Fibroblast of lung (primary cell): ENCODE data around the gene HYAL4. TPM values are rescaled to one million over a fixed set of nuclear protein-coding genes. Genes with fewer than 3 reads are reported as not detected.

Experiments used
- DNase-seq, 2 donors: peaks; one replicate each; pipeline versions ENCODE4 v3.0.0 to v3.0.0-alpha.2; 2010; ENCODE audit warnings: low read depth in 2 of 2
- H2AFZ ChIP-seq: 2 replicates; pipeline ENCODE4 v1.5.1; 2012; ENCODE audit warnings: low read length, control low read depth, inconsistent platforms
- H3K27ac ChIP-seq: 2 replicates; pipeline ENCODE4 v1.5.1; 2011; ENCODE audit warnings: low read length, control low read depth; ENCODE audit not compliant: insufficient read depth
- H3K27me3 ChIP-seq: 2 replicates; pipeline ENCODE4 v1.5.1; 2011; ENCODE audit warnings: mild to moderate bottlenecking, low read length; ENCODE audit not compliant: control insufficient read depth, insufficient read depth
- H3K36me3 ChIP-seq: 2 replicates; pipeline ENCODE4 v1.5.1; 2011; ENCODE audit warnings: low read length; ENCODE audit not compliant: control insufficient read depth, insufficient read depth
- H3K4me1 ChIP-seq: 2 replicates; pipeline ENCODE4 v1.5.1; 2011; ENCODE audit warnings: low read length; ENCODE audit not compliant: control insufficient read depth, insufficient read depth; ENCODE audit errors: extremely low read depth
- H3K4me2 ChIP-seq: 2 replicates; pipeline ENCODE4 v1.5.1; 2011; ENCODE audit warnings: low read length, control low read depth; ENCODE audit not compliant: insufficient read depth; ENCODE audit errors: extremely low read depth
- H3K4me3 ChIP-seq, 4 experiments: fragments of 200-600 bp in 1 of 4; sonication (generic) in 1 of 4; replicated peaks in 1 of 4; 2 replicates each; pipeline ENCODE4 v1.5.1; 2011 to 2016; ENCODE audit warnings: low read length in 4 of 4, low read depth in 3 of 4, mild to moderate bottlenecking in 3 of 4, control low read depth in 2 of 4, inconsistent platforms in 1 of 4, mixed read lengths in 1 of 4; ENCODE audit not compliant: insufficient read depth in 1 of 4; ENCODE audit errors: control extremely low read depth in 1 of 4
- H3K79me2 ChIP-seq: 2 replicates; pipeline ENCODE4 v1.5.1; 2012; ENCODE audit warnings: mild to moderate bottlenecking, low read length, inconsistent platforms; ENCODE audit not compliant: control insufficient read depth, insufficient read depth
- H3K9ac ChIP-seq: 2 replicates; pipeline ENCODE4 v1.5.1; 2011; ENCODE audit warnings: mild to moderate bottlenecking, low read length, control low read depth; ENCODE audit not compliant: insufficient read depth
- H3K9me3 ChIP-seq: 2 replicates; pipeline ENCODE4 v1.5.1; 2012; ENCODE audit warnings: low read depth, low read length; ENCODE audit not compliant: control insufficient read depth, insufficient read depth
- H4K20me1 ChIP-seq: 2 replicates; pipeline ENCODE4 v1.5.1; 2011; ENCODE audit warnings: low read length; ENCODE audit not compliant: control insufficient read depth, insufficient read depth; ENCODE audit errors: extremely low read depth
- EZH2 ChIP-seq: IDR thresholded peaks from 2 replicates; pipeline ENCODE4 v1.5.1; 2012; ENCODE audit warnings: low read length, control low read depth, mild to moderate bottlenecking; ENCODE audit errors: missing control alignments
- polyA plus RNA-seq, 2 donors: library from polyadenylated mRNA; depleted of rRNA in 1 of 2; stranded (reverse) in 1 of 2; unstranded in 1 of 2; fragments of >200 nt; gene quantifications; 2 replicates each; pipeline ENCODE4 v1.2.1, GENCODE V29; 2011 to 2012; ENCODE audit warnings: missing spikeins in 1 of 2
- total RNA-seq: library from RNA; depleted of rRNA; stranded (reverse); fragments of >200 nt; gene quantifications from 2 replicates; pipeline ENCODE4 v1.2.1, GENCODE V29; 2014
- TF ChIP-seq, protein P1 (sequence below), 2 donors: IDR thresholded peaks in 1 of 2; conservative IDR thresholded peaks in 1 of 2; 1 replicate in 1 of 2; 2 replicates in 1 of 2; pipeline ENCODE4 v1.5.1; 2011 to 2012; ENCODE audit warnings: low read length in 2 of 2, control low read depth in 1 of 2, inconsistent platforms in 1 of 2, low read depth in 1 of 2, mild to moderate bottlenecking in 1 of 2

Gene HYAL4
- total and polyA plus RNA-seq, 2 donors (not counting 1 experiment from before 2014, with no cell fraction given) = not detected

- Histone ChIP-seq H3K4me1 (no peaks in the 10 kb centered on the region), H4K20me1 (no peaks in the 10 kb centered on the region)
- TF ChIP-seq, protein P1, sequence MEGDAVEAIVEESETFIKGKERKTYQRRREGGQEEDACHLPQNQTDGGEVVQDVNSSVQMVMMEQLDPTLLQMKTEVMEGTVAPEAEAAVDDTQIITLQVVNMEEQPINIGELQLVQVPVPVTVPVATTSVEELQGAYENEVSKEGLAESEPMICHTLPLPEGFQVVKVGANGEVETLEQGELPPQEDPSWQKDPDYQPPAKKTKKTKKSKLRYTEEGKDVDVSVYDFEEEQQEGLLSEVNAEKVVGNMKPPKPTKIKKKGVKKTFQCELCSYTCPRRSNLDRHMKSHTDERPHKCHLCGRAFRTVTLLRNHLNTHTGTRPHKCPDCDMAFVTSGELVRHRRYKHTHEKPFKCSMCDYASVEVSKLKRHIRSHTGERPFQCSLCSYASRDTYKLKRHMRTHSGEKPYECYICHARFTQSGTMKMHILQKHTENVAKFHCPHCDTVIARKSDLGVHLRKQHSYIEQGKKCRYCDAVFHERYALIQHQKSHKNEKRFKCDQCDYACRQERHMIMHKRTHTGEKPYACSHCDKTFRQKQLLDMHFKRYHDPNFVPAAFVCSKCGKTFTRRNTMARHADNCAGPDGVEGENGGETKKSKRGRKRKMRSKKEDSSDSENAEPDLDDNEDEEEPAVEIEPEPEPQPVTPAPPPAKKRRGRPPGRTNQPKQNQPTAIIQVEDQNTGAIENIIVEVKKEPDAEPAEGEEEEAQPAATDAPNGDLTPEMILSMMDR (conservative IDR thresholded peaks at IDR 0.05 in 1 of 2, IDR thresholded peaks at IDR 0.05 in 1 of 2; ENCODE audit: low read depth in 1 of 2, low read length in 2 of 2) = no peak
- no peak for TF ChIP-seq EZH2
Observed at GRCh38 chr7:123917878-123918277, 72.9 kb downstream of the HYAL4 start.

DNA sequence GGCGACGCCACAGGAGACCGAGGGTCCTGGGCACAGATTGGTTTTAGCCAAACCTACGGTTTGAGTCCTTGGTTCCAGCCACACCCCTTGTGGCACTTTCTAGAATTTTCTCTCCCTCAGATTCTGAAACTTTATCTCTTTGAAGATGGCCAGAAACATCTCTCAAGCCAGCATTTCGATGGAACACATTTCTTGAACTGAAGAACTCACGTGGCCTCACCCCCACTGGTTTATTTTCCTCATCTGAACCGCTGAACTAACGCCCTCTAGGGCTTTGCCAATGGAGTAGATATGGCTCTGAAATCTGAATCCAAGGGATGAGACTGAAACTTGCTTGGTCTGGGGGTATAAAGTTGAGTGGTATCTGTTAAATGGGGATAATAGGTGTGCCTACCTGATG lies 73.3 kb downstream of the HYAL4 start:
- DNase-seq = no peak
- no peaks in the 10 kb centered on the region for H3K36me3 ChIP-seq
- H3K4me1 ChIP-seq = no peaks in the 10 kb centered on the region
- no peaks in the 10 kb centered on the region for H3K79me2 ChIP-seq
- H3K4me3 ChIP-seq = no peak overlapping the region
- H3K9me3 ChIP-seq = no peaks in the 10 kb centered on the region
- no peaks in the 10 kb centered on the region for H4K20me1 ChIP-seq
- H3K27ac ChIP-seq = no peak overlapping the region
- TF ChIP-seq, protein P1 (conservative IDR thresholded peaks at IDR 0.05 in 1 of 2, IDR thresholded peaks at IDR 0.05 in 1 of 2; ENCODE audit: low read depth in 1 of 2, low read length in 2 of 2) = no peak
- TF ChIP-seq EZH2 = no peak
- H2AFZ ChIP-seq = no peak overlapping the region
- H3K9ac ChIP-seq = no peak overlapping the region
- no peaks in the 10 kb centered on the region for H3K27me3 ChIP-seq
- H3K4me2 ChIP-seq = no peak overlapping the region

More at GRCh38 chr7:123917878-123918277, 72.9 kb downstream of the HYAL4 start:
- no peak for DNase-seq
- no peak overlapping the region for H3K4me2 ChIP-seq
- H3K27ac ChIP-seq = no peak overlapping the region
- H3K36me3 ChIP-seq = no peaks in the 10 kb centered on the region
- H3K4me3 ChIP-seq = no peak overlapping the region
- H2AFZ ChIP-seq = no peak overlapping the region
- H3K9me3 ChIP-seq = no peaks in the 10 kb centered on the region
- no peaks in the 10 kb centered on the region for H3K79me2 ChIP-seq
- no peak overlapping the region for H3K9ac ChIP-seq
- H3K27me3 ChIP-seq = no peaks in the 10 kb centered on the region

GRCh38 chr7:123923599-123923998 lies 78.6 kb downstream of the HYAL4 start:
- DNase-seq = no peak
- TF ChIP-seq EZH2 = no peak
- TF ChIP-seq, protein P1 (conservative IDR thresholded peaks at IDR 0.05 in 1 of 2, IDR thresholded peaks at IDR 0.05 in 1 of 2; ENCODE audit: low read depth in 1 of 2, low read length in 2 of 2) = no peak
- no peak overlapping the region for H3K4me3 ChIP-seq
- H3K4me2 ChIP-seq = no peak overlapping the region
- H4K20me1 ChIP-seq = no peaks in the 10 kb centered on the region
- no peaks in the 10 kb centered on the region for H3K79me2 ChIP-seq
- no peaks in the 10 kb centered on the region for H3K9me3 ChIP-seq
- no peak overlapping the region for H3K27ac ChIP-seq
- H3K4me1 ChIP-seq = no peaks in the 10 kb centered on the region
- H3K9ac ChIP-seq = no peak overlapping the region
- H2AFZ ChIP-seq = no peak overlapping the region
- no peaks in the 10 kb centered on the region for H3K36me3 ChIP-seq
- H3K27me3 ChIP-seq = no peaks in the 10 kb centered on the region
